ENCODE results near the gene SASH1. TPM values are rescaled to one million over a fixed set of nuclear protein-coding genes. Genes with fewer than 3 reads are reported as not detected.

SASH1 gene
- total RNA-seq, 1 experiment from 2014 or later: 6.6 TPM

DNA sequence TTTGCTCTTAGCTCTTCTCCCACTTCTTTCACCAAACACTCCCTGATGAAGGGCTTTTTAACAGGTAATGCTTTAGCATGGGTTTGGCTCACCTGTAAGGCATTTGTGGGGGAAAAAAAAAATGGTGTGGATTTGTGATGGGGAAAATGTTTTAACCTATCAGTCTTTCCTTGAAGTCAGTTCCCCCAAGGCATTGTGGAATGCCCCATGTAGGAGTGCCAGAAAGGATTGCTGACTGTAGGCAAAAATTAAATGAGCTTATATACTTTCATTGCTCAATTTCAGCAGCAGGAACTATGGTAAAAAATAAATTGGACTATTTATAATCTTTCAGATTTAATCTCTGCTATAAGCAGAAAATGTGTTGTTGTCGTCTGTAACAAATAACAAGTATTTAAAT is 10.6 kb upstream of the SASH1 start:
- in situ Hi-C loops (cut with HindIII; ENCODE audit: low pct_unique_long_range_greater_than_20kb, low sequenced_read_pairs): no loop called here
- Histone ChIP-seq H3K9me3 (ENCODE audit: control insufficient read depth, insufficient read depth, low read depth, low read length) (no peaks in the 10 kb centered on the region), H3K4me3 (ENCODE audit: low read depth in 2 of 2, low read length in 2 of 2) (no peak overlapping the region), H3K4me1 (ENCODE audit: control insufficient read depth, insufficient read depth, low read length) (no peaks in the 10 kb centered on the region), H3K27ac (ENCODE audit: low read length) (no peak overlapping the region), H3K36me3 (ENCODE audit: control insufficient read depth, insufficient read depth, low read length) (no peaks in the 10 kb centered on the region), H3K27me3 (ENCODE audit: control insufficient read depth, insufficient read depth, low read length) (no peaks in the 10 kb centered on the region)
- ATAC-seq (no peak), DNase-seq (ENCODE audit: low read depth, low spot score) (no peak)
- intact Hi-C loops (cut with micrococcal nuclease; ENCODE audit: unreplicated experiment): no loop called here
- ChIA-PET CTCF (no interaction called here), POLR2A (no interaction called here)
- BruUV-seq (replicated peaks): no TSS peak
- TF ChIP-seq SIN3A (IDR thresholded peaks at IDR 0.05; ENCODE audit: borderline replicate concordance, insufficient read depth, low read depth, low read length) (no peak), TCF7L2 (IDR thresholded peaks at IDR 0.05; ENCODE audit: low read depth, low read length) (no peak), POLR2AphosphoS5 (IDR thresholded peaks at IDR 0.05; ENCODE audit: low read depth, low read length) (no peak)
- TF ChIP-seq, protein P1, sequence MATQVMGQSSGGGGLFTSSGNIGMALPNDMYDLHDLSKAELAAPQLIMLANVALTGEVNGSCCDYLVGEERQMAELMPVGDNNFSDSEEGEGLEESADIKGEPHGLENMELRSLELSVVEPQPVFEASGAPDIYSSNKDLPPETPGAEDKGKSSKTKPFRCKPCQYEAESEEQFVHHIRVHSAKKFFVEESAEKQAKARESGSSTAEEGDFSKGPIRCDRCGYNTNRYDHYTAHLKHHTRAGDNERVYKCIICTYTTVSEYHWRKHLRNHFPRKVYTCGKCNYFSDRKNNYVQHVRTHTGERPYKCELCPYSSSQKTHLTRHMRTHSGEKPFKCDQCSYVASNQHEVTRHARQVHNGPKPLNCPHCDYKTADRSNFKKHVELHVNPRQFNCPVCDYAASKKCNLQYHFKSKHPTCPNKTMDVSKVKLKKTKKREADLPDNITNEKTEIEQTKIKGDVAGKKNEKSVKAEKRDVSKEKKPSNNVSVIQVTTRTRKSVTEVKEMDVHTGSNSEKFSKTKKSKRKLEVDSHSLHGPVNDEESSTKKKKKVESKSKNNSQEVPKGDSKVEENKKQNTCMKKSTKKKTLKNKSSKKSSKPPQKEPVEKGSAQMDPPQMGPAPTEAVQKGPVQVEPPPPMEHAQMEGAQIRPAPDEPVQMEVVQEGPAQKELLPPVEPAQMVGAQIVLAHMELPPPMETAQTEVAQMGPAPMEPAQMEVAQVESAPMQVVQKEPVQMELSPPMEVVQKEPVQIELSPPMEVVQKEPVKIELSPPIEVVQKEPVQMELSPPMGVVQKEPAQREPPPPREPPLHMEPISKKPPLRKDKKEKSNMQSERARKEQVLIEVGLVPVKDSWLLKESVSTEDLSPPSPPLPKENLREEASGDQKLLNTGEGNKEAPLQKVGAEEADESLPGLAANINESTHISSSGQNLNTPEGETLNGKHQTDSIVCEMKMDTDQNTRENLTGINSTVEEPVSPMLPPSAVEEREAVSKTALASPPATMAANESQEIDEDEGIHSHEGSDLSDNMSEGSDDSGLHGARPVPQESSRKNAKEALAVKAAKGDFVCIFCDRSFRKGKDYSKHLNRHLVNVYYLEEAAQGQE (IDR thresholded peaks at IDR 0.05; ENCODE audit: insufficient read depth in 1 of 2, low read depth in 2 of 2, low read length in 1 of 2): no peak
- TF ChIP-seq, protein P2, sequence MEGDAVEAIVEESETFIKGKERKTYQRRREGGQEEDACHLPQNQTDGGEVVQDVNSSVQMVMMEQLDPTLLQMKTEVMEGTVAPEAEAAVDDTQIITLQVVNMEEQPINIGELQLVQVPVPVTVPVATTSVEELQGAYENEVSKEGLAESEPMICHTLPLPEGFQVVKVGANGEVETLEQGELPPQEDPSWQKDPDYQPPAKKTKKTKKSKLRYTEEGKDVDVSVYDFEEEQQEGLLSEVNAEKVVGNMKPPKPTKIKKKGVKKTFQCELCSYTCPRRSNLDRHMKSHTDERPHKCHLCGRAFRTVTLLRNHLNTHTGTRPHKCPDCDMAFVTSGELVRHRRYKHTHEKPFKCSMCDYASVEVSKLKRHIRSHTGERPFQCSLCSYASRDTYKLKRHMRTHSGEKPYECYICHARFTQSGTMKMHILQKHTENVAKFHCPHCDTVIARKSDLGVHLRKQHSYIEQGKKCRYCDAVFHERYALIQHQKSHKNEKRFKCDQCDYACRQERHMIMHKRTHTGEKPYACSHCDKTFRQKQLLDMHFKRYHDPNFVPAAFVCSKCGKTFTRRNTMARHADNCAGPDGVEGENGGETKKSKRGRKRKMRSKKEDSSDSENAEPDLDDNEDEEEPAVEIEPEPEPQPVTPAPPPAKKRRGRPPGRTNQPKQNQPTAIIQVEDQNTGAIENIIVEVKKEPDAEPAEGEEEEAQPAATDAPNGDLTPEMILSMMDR (IDR thresholded peaks at IDR 0.05): no peak

DNA sequence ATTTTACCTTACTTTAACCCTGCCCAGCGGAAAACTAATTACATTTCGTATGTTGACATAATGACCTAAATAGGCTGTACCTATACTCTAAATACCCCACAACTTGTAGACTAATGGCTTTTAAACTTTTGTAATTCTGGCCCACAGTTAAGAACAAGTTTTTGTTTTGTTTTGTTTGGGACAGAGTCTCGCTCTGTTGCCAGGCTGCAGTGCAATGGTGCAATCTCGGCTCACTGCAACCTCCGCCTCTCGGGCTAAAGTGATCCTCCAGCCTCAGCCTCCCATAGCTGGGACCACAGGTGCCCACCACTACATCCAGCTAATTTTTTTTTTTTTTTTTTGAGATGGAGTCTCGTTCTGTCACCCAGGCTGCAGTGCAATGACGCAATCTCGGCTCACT is 5.7 kb upstream of the SASH1 start:
- Histone ChIP-seq H3K36me3 (ENCODE audit: control insufficient read depth, insufficient read depth, low read length) (no peaks in the 10 kb centered on the region), H3K27me3 (ENCODE audit: control insufficient read depth, insufficient read depth, low read length) (no peaks in the 10 kb centered on the region), H3K9me3 (ENCODE audit: control insufficient read depth, insufficient read depth, low read depth, low read length) (no peaks in the 10 kb centered on the region), H3K4me1 (ENCODE audit: control insufficient read depth, insufficient read depth, low read length) (peaks cover 3% of the 10 kb centered on the region; the same call in 1 of the 2 replicates), H3K4me3 (ENCODE audit: low read depth in 2 of 2, low read length in 2 of 2) (no peak overlapping the region), H3K27ac (ENCODE audit: low read length) (no peak overlapping the region)
- ATAC-seq: no peak
- DNase-seq (ENCODE audit: low read depth, low spot score): no peak
- TF ChIP-seq, protein P1 (IDR thresholded peaks at IDR 0.05; ENCODE audit: insufficient read depth in 1 of 2, low read depth in 2 of 2, low read length in 1 of 2): no peak
- TF ChIP-seq TCF7L2 (IDR thresholded peaks at IDR 0.05; ENCODE audit: low read depth, low read length) (no peak), POLR2AphosphoS5 (IDR thresholded peaks at IDR 0.05; ENCODE audit: low read depth, low read length) (no peak), SIN3A (IDR thresholded peaks at IDR 0.05; ENCODE audit: borderline replicate concordance, insufficient read depth, low read depth, low read length) (no peak)
- TF ChIP-seq, protein P2 (IDR thresholded peaks at IDR 0.05): no peak
- no TSS peak for BruUV-seq (replicated peaks)
- CTCF ChIA-PET: no interaction called here
- intact Hi-C loops (cut with micrococcal nuclease; ENCODE audit: unreplicated experiment) (no loop called here), in situ Hi-C loops (cut with HindIII; ENCODE audit: low pct_unique_long_range_greater_than_20kb, low sequenced_read_pairs) (no loop called here)
- POLR2A ChIA-PET: interaction anchor here (0.5 kb wide), 1 partner anchor 1210 kb away, joined by 9 read pairs; no protein-coding TSS in a partner anchor
